ENCODE data around the gene PIGL. TPM values are rescaled to one million over a fixed set of nuclear protein-coding genes. Genes with fewer than 3 reads are reported as not detected.

Gene PIGL
- total RNA-seq, 1 experiment from 2014 or later: 16.0 TPM

GRCh38 chr17:16247586-16247984 is 30.6 kb downstream of the PIGL start:
- Mint-ChIP-seq H3K27me3 (ENCODE audit: unreplicated experiment) (no peaks in the 10 kb centered on the region), H3K36me3 (ENCODE audit: insufficient read depth, unreplicated experiment) (no peaks in the 10 kb centered on the region), H3K4me3 (ENCODE audit: low read depth, unreplicated experiment) (no peak overlapping the region), H3K4me1 (ENCODE audit: low read depth, unreplicated experiment) (peaks cover 19% of the 10 kb centered on the region), H3K27ac (ENCODE audit: unreplicated experiment) (no peak overlapping the region), H3K9me3 (ENCODE audit: low read depth, unreplicated experiment) (no peaks in the 10 kb centered on the region)
- DNase-seq: no peak
- CTCF ChIA-PET: no interaction called here
- TF ChIP-seq CTCF (IDR thresholded peaks at IDR 0.05; ENCODE audit: unreplicated experiment): no peak
- intact Hi-C loops (cut with micrococcal nuclease; ENCODE audit: unreplicated experiment): no loop called here
- no TSS peak for BruUV-seq (replicated peaks)

- Mint-ChIP-seq H3K27ac (ENCODE audit: unreplicated experiment) (no peak overlapping the region), H3K4me1 (ENCODE audit: low read depth, unreplicated experiment) (peaks cover 14% of the 10 kb centered on the region), H3K4me3 (ENCODE audit: low read depth, unreplicated experiment) (no peak overlapping the region), H3K9me3 (ENCODE audit: low read depth, unreplicated experiment) (no peaks in the 10 kb centered on the region), H3K36me3 (ENCODE audit: insufficient read depth, unreplicated experiment) (no peaks in the 10 kb centered on the region), H3K27me3 (ENCODE audit: unreplicated experiment) (no peaks in the 10 kb centered on the region)
- no peak for DNase-seq
- no peak for TF ChIP-seq CTCF (IDR thresholded peaks at IDR 0.05; ENCODE audit: unreplicated experiment)
- BruUV-seq (replicated peaks): no TSS peak
- CTCF ChIA-PET: no interaction called here
- intact Hi-C loops (cut with micrococcal nuclease; ENCODE audit: unreplicated experiment): no loop called here
Measured at GRCh38 chr17:16250635-16251034, 33.6 kb downstream of the PIGL start.

- intact Hi-C loops (cut with micrococcal nuclease; ENCODE audit: unreplicated experiment): no loop called here
- no TSS peak for BruUV-seq (replicated peaks)
- H3K36me3 Mint-ChIP-seq (ENCODE audit: insufficient read depth, unreplicated experiment): no peaks in the 10 kb centered on the region
- no peak overlapping the region for H3K27ac Mint-ChIP-seq (ENCODE audit: unreplicated experiment)
- DNase-seq: no peak
- CTCF ChIA-PET: interaction anchor here (0.7 kb wide), 1 partner anchor 107 kb away, joined by 3 read pairs; no protein-coding TSS in a partner anchor
- no peak overlapping the region for H3K4me3 Mint-ChIP-seq (ENCODE audit: low read depth, unreplicated experiment)
- TF ChIP-seq CTCF (IDR thresholded peaks at IDR 0.05; ENCODE audit: unreplicated experiment): no peak
- H3K27me3 Mint-ChIP-seq (ENCODE audit: unreplicated experiment): no peaks in the 10 kb centered on the region
- H3K9me3 Mint-ChIP-seq (ENCODE audit: low read depth, unreplicated experiment): no peaks in the 10 kb centered on the region
- peaks cover 18% of the 10 kb centered on the region for H3K4me1 Mint-ChIP-seq (ENCODE audit: low read depth, unreplicated experiment)
Measured at GRCh38 chr17:16251043-16251442, 34.0 kb downstream of the PIGL start.

GRCh38 chr17:16251556-16251955 is 34.5 kb downstream of the PIGL start:
- no peak overlapping the region for H3K27ac Mint-ChIP-seq (ENCODE audit: unreplicated experiment)
- DNase-seq: no peak
- no peaks in the 10 kb centered on the region for H3K27me3 Mint-ChIP-seq (ENCODE audit: unreplicated experiment)
- no peak for TF ChIP-seq CTCF (IDR thresholded peaks at IDR 0.05; ENCODE audit: unreplicated experiment)
- BruUV-seq (replicated peaks): no TSS peak
- intact Hi-C loops (cut with micrococcal nuclease; ENCODE audit: unreplicated experiment): no loop called here
- peaks cover 18% of the 10 kb centered on the region for H3K4me1 Mint-ChIP-seq (ENCODE audit: low read depth, unreplicated experiment)
- no peak overlapping the region for H3K4me3 Mint-ChIP-seq (ENCODE audit: low read depth, unreplicated experiment)
- no peaks in the 10 kb centered on the region for H3K9me3 Mint-ChIP-seq (ENCODE audit: low read depth, unreplicated experiment)
- CTCF ChIA-PET: interaction anchor here (0.7 kb wide), 1 partner anchor 106 kb away, joined by 3 read pairs; no protein-coding TSS in a partner anchor
- H3K36me3 Mint-ChIP-seq (ENCODE audit: insufficient read depth, unreplicated experiment): no peaks in the 10 kb centered on the region

All from Calu3 (cell line).